Measurements from ENCODE around the gene SEC16B.

The SEC16B gene, protein sequence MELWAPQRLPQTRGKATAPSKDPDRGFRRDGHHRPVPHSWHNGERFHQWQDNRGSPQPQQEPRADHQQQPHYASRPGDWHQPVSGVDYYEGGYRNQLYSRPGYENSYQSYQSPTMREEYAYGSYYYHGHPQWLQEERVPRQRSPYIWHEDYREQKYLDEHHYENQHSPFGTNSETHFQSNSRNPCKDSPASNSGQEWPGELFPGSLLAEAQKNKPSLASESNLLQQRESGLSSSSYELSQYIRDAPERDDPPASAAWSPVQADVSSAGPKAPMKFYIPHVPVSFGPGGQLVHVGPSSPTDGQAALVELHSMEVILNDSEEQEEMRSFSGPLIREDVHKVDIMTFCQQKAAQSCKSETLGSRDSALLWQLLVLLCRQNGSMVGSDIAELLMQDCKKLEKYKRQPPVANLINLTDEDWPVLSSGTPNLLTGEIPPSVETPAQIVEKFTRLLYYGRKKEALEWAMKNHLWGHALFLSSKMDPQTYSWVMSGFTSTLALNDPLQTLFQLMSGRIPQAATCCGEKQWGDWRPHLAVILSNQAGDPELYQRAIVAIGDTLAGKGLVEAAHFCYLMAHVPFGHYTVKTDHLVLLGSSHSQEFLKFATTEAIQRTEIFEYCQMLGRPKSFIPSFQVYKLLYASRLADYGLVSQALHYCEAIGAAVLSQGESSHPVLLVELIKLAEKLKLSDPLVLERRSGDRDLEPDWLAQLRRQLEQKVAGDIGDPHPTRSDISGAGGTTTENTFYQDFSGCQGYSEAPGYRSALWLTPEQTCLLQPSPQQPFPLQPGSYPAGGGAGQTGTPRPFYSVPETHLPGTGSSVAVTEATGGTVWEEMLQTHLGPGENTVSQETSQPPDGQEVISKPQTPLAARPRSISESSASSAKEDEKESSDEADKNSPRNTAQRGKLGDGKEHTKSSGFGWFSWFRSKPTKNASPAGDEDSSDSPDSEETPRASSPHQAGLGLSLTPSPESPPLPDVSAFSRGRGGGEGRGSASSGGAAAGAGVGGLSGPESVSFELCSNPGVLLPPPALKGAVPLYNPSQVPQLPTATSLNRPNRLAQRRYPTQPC

DNA sequence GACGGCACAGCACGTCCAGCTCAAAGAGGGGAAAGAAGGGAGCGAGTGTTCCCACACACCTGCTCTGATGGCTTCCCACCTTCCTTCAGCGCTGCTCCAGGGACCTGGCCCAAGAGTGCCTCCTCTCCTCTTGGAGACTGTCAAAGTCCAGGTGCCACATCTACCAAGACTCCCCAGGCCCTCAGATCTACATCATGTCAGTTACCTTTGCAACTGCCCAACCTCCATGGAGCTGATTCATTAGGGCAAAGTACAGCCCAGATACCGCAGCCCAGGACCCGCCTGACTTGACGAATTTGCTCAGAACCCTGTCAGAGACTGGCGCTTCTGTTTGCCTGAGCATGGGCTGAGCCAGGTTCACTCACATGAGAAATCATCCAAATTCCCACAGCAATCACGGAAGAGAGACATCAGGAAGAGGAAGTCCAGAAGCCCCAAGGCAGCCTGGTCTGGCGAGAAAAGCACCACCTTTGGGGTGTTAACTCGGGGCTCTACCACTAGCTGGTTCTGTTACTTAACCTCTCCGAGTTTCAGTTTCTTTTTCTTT, at the start of gene SEC16B:
TSS of gene SEC16B (minus strand) at position 234 of the 547 bp plus-strand sequence. CDS start 2,077 bp downstream, outside the sequence.
- no peak for DNase-seq

DNA sequence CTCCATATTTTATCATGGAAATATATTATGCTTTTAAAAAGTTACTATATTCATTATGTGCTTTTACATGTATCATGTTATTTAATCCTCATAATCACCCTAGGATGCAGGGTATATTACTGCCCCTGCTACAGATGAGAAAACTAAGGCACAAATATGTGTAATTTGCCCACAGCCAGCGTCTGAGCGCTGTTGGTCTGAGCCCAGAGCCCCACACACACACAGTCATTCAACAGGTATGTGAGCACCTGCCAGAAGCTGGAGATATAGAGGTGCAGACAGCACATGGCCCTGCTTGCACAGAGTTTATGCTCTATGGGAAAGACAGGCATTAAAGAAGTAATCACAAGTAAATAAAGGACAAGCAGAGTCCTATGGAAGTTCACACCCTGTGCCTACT, 49.8 kb upstream of the SEC16B start:
- no peak for DNase-seq

DNA sequence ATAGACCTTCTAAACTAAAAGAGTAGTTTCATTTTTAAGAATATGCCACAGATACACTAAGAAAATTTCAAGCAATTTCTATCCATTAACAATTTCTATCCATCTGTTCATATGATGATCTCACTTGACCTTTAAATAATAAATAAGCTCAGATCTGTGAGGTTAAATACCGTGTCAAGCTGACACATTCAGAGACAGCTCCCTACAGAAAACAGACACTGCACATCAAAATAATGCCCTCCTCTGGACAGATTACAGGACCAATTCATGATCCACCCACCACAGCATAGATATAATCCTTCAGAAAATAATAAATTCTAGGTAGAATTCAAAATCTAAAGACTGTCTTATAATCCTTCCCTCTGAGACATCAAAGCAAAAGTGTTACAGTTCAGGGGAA, 49.4 kb upstream of the SEC16B start:
- DNase-seq = no peak

DNA sequence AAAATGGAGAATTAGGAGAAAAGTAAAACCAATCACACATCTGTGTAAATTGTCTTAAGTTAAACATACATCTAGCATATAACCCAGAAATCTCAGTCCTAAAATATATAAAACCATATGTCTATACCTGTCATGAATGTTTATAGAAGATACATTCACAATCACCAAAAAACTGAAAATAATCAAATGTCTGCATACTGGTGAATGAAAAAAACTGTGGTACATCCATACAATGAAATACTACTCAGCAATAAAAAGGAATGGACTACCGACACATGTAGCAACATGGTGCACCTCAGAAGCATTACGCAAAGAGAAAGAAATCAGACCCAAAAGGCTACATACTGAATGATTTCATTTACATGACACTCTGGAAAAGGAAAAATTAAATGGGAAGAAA, 47.7 kb upstream of the SEC16B start:
- no peak for DNase-seq

DNA sequence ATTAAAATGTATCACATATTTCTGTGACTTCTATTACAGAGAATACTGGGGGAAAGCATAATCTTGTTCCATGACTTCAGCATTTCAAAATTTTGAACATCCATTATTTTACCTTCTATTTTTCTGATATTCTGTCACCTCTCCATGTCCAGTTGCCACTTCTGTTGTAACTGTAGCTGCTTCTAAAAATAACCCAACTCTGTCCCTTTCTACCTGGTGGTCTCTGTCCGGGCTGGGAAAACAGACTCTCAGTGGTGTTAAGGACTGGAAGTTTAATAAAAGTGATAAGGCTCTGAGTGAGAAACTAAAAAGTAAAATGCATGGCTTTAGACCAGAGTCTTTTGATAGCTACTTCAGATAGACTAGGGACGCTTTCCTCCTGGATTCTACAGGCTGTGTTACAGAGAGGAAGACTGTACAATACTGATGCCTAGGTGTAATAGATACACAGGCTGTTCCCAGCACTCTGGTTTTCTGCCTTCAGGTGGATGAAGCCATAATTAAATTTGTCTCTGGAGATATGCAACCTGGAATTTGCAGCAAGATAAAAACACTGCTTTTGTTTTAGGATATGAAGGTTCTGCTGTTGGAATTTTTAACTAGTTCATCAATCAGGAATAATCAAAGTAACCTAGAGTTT, 42.1 kb upstream of the SEC16B start:
- DNase-seq = no peak

DNA sequence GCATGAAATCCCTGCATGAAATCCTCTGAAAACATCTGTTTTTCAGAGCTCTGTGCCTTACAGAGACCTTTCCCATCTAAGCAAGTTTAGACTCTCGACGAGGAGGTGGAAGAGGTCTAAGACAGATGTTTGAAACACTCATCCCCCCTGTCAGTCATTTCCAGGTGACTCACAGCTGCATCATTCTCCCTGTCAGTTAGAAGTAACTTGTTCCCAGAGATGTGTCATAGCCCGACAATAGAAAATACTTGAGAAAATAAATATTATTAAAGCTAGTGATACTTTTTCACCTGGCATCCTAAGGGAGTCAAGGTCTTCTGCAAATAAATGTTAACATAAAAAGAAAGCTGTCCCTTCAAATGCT, 41.6 kb upstream of the SEC16B start:
- no peak for DNase-seq

DNA sequence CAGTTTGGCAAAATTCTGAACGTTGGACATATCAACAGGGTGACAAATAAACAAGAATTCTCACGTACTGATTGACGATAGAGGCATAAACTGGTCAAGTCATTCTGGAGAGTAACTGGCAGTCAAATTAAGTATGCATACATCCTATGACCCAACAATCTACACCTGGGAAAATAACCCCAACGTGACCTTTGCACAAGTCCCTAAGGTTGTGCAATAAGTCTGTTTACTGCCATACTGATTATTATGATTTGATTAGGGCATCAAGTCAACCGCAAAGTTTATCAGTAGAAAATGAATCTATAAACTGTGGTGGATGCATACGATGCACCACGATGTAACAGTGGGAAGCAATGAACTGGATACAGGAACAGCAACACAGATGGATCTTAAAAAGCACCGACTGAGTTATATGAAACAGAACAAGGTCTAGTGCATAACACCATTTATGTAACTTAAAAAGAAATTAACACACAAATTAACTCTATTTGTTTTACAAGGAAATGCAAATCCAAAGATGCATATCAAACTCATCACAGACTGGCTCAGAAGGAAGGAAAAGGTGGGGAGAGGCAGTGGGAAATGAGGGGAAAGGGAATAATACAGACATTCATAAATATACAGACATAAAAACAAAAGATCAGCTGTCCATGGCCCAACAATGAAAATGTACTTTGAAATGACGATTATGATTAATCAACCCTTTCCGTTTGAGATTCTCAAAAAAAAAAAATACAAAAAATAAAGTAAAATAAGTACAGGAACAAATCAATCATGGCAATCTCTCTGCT, 41.0 kb upstream of the SEC16B start:
- DNase-seq = no peak

DNA sequence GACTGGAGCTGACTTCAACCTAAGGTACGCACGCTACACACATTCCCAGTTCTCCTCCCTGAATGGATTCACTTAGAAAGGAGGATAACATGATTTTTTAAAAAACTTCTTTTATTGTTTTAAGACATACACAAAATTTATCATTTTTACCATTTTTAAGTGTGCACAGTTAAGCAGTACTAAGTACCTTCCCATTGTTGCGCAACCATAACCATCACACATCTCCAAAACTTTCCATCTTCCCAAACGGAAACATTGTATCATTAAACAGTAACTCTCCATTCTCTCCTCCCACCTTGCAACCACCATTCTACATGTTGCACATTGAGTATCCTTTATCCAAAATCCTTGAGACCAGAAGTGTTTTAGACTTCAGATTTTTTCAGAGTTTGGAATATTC, 36.2 kb upstream of the SEC16B start:
- DNase-seq = no peak

DNA sequence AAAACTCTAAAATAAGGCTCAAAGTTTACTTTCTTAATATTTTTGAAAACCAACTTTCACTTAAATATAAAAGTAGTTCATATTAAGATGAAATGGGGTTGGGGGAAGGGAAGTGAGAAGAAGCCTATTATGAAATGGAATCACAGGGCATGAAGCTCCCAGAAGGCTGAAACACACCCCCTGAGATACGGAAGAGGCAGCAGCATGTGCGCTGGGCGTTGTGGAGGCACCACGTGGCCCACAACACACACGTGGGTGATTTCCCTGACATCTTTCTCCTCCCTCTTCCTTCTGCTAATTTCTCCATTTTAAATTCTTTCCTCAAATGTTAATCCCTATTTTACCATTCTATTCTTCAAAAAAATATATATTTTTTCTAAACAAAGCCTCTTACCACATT, 35.6 kb upstream of the SEC16B start:
- no peak for DNase-seq

DNA sequence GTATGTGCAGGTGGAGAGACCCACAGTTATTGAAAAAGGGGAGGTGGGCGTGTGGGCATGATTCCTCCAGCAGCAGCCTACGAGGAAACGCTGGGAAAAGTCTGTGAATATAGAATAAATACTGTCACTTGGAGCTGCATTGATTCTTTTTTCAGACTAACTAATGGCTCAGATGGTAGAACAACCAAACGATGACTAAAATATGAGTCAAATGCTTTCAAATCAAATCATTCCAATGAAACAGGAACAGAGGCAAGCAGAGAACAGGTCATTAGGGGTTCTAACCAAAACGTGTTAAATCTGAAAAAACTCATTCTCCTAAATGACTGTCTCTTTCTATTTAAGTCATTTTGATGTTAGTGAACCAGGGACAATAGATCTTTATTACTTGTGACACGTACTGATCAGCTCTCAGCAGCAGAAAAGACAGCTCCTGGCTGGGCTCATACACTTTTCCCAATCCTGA, 35.1 kb upstream of the SEC16B start:
- peak in 2 of 58 donors; percentile 8 to 12 for DNase-seq

DNA sequence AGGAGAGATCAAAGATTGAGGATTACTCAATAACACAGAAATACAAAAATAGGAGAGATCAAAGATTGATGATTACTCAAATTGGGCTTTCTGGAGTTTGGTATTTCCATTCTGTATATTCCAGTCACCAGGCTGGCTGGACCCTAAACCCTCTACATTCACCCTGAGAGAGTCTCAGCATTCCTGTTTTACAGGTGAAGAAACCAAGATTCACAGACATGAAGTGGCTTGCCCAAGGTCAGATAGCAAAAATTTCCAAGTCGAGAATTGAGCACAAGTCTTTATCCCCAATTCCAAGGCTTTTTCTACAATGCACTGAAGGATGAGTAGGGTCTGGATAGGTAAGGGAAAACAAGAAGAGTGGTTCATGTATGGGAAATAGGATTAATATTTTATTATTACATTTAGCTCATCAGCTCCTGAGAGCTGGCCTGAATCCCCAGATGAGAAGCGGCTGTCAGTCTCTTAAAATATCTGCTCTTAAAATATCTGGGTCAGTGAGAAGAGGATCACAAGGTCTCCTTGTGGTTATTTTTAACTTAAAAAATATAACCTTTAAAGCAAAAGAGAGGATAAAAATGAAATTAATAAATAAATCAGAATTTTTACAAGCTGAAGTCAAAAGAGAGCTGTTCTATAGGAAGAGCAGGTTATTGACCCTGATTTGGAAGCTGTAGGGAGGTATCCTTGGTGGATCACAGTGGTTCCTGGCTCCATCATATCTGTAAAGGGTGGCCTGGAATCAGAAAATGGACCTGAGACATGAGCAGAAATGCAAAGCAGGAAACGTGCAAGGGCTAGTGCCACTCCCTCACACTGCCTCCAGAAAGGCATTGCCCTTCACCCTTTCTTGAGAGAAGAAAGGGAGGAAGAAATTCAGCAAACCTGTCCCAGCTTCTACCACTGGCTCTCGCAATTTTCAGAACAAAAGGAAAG, 29.1 kb upstream of the SEC16B start:
- no peak for DNase-seq

DNA sequence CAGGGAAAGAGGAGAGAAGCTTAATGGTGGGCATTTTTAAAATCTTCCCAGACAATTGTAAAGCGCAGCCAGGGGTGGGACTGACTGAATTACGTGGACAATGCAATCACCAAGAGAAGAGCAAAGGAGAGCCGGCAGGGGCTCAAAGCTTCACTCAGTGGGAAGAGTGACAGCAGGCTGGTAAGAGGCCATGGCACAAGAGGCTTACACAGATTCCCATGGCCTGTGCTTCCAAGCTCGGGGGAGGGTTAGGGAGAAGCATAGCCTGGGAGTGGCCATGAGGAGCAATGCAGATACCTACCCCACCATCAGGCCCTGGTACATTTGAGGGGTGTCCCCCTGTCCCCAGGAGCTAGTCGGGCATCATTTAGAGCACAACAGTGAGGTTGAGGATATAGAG, 27.1 kb upstream of the SEC16B start:
- DNase-seq = no peak

DNA sequence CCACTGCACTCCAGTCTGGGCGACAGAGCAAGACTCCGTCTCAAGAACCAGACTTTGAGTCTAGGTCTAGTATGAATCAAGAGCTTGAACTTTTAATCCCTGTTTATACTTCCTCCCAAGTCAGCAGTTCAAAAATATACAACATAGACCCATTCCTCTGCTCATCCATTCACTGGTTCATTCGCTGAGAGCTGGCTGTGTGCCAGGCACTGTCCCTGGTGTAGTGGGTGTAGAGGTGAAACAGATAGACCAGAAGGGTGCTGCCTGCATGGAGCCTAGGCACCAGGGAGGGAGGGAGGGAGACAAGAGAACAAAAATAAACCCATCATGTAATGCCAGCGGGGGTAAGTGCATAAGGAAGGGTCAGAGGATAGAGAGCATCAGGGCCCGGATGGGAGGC, 25.5 kb upstream of the SEC16B start:
- no peak for DNase-seq

DNA sequence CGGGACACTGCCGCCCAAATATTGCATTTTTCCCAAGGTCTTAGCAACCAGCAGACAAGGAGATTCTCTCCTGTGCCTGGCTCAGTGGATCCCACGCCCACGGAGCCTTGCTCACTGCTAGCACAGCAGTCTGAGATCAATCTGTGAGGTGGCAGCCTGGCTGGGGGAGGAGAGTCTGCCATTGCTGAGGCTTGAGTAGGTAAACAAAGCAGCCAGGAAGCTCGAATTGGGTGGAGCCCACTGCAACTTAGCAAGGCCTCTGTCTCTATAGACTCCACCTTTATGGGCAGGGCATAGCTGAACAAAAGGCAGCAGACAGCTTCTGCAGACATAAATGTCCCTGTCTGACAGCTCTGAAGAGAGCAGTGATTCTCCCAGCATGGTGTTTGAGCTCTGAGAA, 16.4 kb upstream of the SEC16B start:
- peak in 37 of 58 donors; percentile 1 to 77 (median 30) for DNase-seq

DNA sequence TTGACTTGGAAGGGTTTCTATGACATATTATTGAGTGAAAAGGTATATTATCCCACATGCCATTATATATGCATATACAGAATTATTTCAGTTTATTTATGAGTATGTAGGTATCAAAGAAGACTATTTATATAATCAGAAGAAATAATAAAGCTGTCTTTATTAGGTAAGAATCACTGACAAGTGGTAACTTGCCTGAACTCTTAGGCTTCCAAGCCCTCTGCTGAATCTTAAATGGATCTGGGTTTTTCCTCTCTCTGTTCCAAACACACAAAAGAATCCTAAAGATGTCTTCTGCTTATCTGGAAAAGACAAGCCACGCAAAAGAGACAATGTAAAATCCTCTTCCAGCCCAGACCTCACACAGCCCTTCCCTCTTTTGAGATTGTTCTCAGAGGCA, 14.9 kb upstream of the SEC16B start:
- no peak for DNase-seq

DNA sequence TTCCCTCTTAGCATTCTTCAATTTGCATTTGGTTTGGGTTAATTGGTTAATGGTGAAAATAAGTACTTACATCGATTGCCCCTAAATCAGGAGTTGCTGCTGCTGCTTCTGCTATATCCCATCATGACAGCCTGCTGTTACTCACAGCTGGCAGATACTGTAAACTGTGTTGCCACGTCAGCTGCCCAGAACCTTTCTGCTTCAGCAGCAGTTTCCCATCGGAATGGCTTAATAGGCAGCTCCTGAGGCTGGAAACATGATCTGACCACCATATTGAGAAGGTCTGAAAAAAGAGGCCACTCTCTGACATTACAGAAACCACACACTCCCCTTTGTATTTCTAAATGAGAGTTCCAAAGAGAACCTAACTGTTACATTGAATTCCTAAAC, 14.3 kb upstream of the SEC16B start:
- DNase-seq = peak in 33 of 58 donors; percentile 12 to 76 (median 33)

DNA sequence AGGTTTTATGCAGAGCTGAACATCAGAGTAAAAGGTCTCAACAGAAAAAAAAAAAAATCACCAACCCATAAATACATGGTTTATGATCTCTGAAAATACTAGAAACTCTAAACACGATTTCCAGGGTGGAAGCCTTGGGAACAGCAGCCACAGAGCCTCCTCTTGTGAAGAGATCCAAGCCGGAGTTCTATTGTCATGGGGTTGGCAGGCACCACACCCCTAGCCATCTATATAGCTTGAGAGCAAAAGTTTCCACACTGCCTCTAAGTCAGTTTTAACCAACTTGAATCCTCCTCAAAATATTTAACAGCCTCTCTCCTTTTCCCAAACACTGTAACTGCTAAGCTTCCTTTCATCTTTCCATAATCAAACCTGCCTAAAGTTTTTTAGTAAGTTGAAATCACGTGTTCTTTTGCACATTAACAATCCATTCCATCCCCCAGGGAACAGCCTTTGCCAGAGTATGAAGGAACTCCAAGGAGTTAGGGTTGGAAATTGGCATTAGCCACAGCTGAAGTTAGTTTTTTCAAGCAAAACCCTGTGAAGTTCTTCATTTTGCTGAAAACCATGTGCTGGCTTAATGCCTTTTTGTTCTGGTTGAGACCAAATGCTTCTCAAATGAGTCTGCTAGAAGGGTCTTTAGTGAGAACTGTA, 13.8 kb upstream of the SEC16B start:
- DNase-seq = peak in 1 of 58 donors; percentile 38

DNA sequence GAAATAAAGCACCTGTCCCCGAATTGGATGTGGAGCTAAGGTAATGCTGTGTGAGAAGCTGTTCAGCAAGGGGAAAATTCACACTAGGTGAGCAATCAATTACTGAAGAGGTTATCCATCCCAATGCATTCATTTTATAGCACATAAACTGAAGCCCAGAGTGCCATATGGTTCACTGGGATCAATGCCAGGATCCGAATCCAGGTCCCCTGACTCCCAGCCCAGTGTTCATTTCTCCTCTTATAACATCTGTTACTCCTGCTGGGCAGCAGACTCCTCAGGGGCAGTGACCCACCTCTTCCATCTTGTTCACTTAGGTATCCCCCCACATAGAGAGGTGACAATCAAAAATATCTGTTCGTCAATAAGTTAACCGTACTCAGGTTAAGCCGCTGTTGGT, 13.2 kb upstream of the SEC16B start:
- no peak for DNase-seq

DNA sequence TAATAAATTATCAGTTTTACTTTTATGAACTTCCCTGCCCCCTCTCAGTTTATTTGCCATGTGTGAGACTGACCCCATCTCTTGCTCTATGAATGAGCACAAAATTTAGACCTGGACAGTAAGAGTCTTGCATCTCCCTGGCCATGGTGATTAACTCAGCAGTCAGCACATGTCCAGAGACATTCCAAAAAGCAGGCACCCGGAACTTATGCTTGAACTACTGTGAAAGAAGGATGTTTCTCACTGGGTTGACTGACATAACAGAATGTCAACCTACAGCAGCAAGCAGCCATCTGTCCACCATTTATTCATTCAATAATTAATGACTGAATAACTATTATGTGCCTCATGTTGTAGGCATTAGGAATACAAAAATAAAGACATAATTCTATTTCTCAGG, 11.3 kb upstream of the SEC16B start:
- no peak for DNase-seq
